Measurements from ENCODE around the gene PACS2.

The PACS2 gene

GRCh38 chr14:105440554-105440900, 126.0 kb downstream of the PACS2 start:
- Histone ChIP-seq H3K4me3 (ENCODE audit: low read depth, low read length) (no peak overlapping the region), H3K36me3 (ENCODE audit: insufficient read depth, low read length) (0 out of 2 replicates have a peak, but pooled peaks cover 2% of the 10 kb centered on the region), H3K27me3 (ENCODE audit: insufficient read depth, low read length) (no peaks in the 10 kb centered on the region), H2AFZ (ENCODE audit: low read length, unreplicated experiment) (no peak overlapping the region), H3K79me2 (ENCODE audit: control insufficient read depth, insufficient read depth, low read length, unreplicated experiment) (peaks cover 48% of the 10 kb centered on the region), H3K27ac (ENCODE audit: low read depth, low read length) (no peak overlapping the region), H3K4me1 (ENCODE audit: control insufficient read depth, insufficient read depth, low read length, unreplicated experiment) (no peaks in the 10 kb centered on the region)

DNA sequence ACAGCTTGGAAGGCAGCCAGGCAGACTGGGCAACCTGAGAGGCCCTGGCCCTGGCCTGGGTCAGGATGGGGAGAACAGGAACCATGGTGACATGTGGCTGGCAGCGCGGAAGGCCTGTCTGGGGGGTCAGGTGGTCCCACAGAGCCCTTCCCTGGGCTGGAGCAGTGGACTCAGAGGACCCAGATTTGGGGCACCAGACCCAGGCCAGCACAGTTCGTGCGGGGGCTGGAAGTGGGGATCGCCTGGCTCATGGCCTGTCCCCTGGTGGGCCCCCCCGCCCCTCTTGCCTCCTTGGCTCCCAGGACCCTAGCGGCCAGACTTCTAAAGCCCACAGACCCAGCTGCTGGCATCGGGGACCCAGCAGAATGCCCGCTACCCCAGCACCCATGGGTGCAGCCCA, 126.4 kb downstream of the PACS2 start:
- no peaks in the 10 kb centered on the region for H3K27me3 ChIP-seq (ENCODE audit: insufficient read depth, low read length)
- no peak overlapping the region for H2AFZ ChIP-seq (ENCODE audit: low read length, unreplicated experiment)
- 0 out of 2 replicates have a peak, but pooled peaks cover 2% of the 10 kb centered on the region for H3K36me3 ChIP-seq (ENCODE audit: insufficient read depth, low read length)
- no peak overlapping the region for H3K27ac ChIP-seq (ENCODE audit: low read depth, low read length)
- H3K4me3 ChIP-seq (ENCODE audit: low read depth, low read length) = no peak overlapping the region
- no peaks in the 10 kb centered on the region for H3K4me1 ChIP-seq (ENCODE audit: control insufficient read depth, insufficient read depth, low read length, unreplicated experiment)
- peaks cover 44% of the 10 kb centered on the region for H3K79me2 ChIP-seq (ENCODE audit: control insufficient read depth, insufficient read depth, low read length, unreplicated experiment)

GRCh38 chr14:105442125-105442524, 127.6 kb downstream of the PACS2 start:
- no peak overlapping the region for H3K4me3 ChIP-seq (ENCODE audit: low read depth, low read length)
- peaks cover 32% of the 10 kb centered on the region for H3K79me2 ChIP-seq (ENCODE audit: control insufficient read depth, insufficient read depth, low read length, unreplicated experiment)
- 0 out of 2 replicates have a peak, but pooled peaks cover 2% of the 10 kb centered on the region for H3K36me3 ChIP-seq (ENCODE audit: insufficient read depth, low read length)
- no peak overlapping the region for H2AFZ ChIP-seq (ENCODE audit: low read length, unreplicated experiment)
- no peak overlapping the region for H3K27ac ChIP-seq (ENCODE audit: low read depth, low read length)
- no peaks in the 10 kb centered on the region for H3K27me3 ChIP-seq (ENCODE audit: insufficient read depth, low read length)
- no peaks in the 10 kb centered on the region for H3K4me1 ChIP-seq (ENCODE audit: control insufficient read depth, insufficient read depth, low read length, unreplicated experiment)

GRCh38 chr14:105442834-105443233, 128.3 kb downstream of the PACS2 start:
- Histone ChIP-seq H3K4me1 (ENCODE audit: control insufficient read depth, insufficient read depth, low read length, unreplicated experiment) (no peaks in the 10 kb centered on the region), H2AFZ (ENCODE audit: low read length, unreplicated experiment) (no peak overlapping the region), H3K27me3 (ENCODE audit: insufficient read depth, low read length) (no peaks in the 10 kb centered on the region), H3K27ac (ENCODE audit: low read depth, low read length) (no peak overlapping the region), H3K4me3 (ENCODE audit: low read depth, low read length) (no peak overlapping the region), H3K79me2 (ENCODE audit: control insufficient read depth, insufficient read depth, low read length, unreplicated experiment) (peaks cover 25% of the 10 kb centered on the region), H3K36me3 (ENCODE audit: insufficient read depth, low read length) (0 out of 2 replicates have a peak, but pooled peaks cover 2% of the 10 kb centered on the region)

DNA sequence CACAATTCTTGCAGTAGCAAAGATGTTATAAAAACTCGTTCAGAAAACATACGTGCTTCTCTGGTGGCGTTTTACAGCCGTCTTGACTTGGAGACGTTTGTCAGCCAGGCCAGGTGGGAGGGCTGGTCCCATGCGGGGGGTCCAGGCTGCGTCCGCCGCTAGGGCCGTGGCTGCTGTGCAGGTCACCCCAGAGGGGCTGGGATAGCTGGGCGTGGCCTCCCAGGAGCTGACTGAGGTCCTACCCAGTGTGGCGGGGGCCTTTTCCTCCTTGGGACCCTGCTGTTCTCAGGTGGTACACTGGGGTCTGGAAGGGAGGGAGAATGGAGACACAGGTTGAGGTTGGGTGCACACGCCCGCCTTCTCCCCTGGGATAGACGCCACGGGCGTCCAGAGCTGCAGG, 130.3 kb downstream of the PACS2 start:
- H3K4me3 ChIP-seq (ENCODE audit: low read depth, low read length) = no peak overlapping the region
- H3K4me1 ChIP-seq (ENCODE audit: control insufficient read depth, insufficient read depth, low read length, unreplicated experiment) = no peaks in the 10 kb centered on the region
- no peaks in the 10 kb centered on the region for H3K36me3 ChIP-seq (ENCODE audit: insufficient read depth, low read length)
- peaks cover 8% of the 10 kb centered on the region for H3K79me2 ChIP-seq (ENCODE audit: control insufficient read depth, insufficient read depth, low read length, unreplicated experiment)
- no peak overlapping the region for H3K27ac ChIP-seq (ENCODE audit: low read depth, low read length)
- no peak overlapping the region for H2AFZ ChIP-seq (ENCODE audit: low read length, unreplicated experiment)
- H3K27me3 ChIP-seq (ENCODE audit: insufficient read depth, low read length) = no peaks in the 10 kb centered on the region

- Histone ChIP-seq H3K79me2 (ENCODE audit: control insufficient read depth, insufficient read depth, low read length, unreplicated experiment) (peaks cover 3% of the 10 kb centered on the region), H3K4me3 (ENCODE audit: low read depth, low read length) (no peak overlapping the region), H3K27ac (ENCODE audit: low read depth, low read length) (no peak overlapping the region), H2AFZ (ENCODE audit: low read length, unreplicated experiment) (no peak overlapping the region), H3K36me3 (ENCODE audit: insufficient read depth, low read length) (no peaks in the 10 kb centered on the region), H3K4me1 (ENCODE audit: control insufficient read depth, insufficient read depth, low read length, unreplicated experiment) (no peaks in the 10 kb centered on the region), H3K27me3 (ENCODE audit: insufficient read depth, low read length) (no peaks in the 10 kb centered on the region)
Measured at GRCh38 chr14:105445290-105445689, 130.7 kb downstream of the PACS2 start.

GRCh38 chr14:105445901-105446845, 131.6 kb downstream of the PACS2 start:
- H3K4me3 ChIP-seq (ENCODE audit: low read depth, low read length) = no peak overlapping the region
- no peak overlapping the region for H3K27ac ChIP-seq (ENCODE audit: low read depth, low read length)
- H3K27me3 ChIP-seq (ENCODE audit: insufficient read depth, low read length) = no peaks in the 10 kb centered on the region
- H3K36me3 ChIP-seq (ENCODE audit: insufficient read depth, low read length) = peaks cover 2% of the 10 kb centered on the region; the same call in 1 of the 2 replicates
- no peaks in the 10 kb centered on the region for H3K4me1 ChIP-seq (ENCODE audit: control insufficient read depth, insufficient read depth, low read length, unreplicated experiment)
- no peak overlapping the region for H2AFZ ChIP-seq (ENCODE audit: low read length, unreplicated experiment)
- no peaks in the 10 kb centered on the region for H3K79me2 ChIP-seq (ENCODE audit: control insufficient read depth, insufficient read depth, low read length, unreplicated experiment)

GRCh38 chr14:105446971-105447370, 132.4 kb downstream of the PACS2 start:
- Histone ChIP-seq H3K79me2 (ENCODE audit: control insufficient read depth, insufficient read depth, low read length, unreplicated experiment) (no peaks in the 10 kb centered on the region), H2AFZ (ENCODE audit: low read length, unreplicated experiment) (no peak overlapping the region), H3K4me1 (ENCODE audit: control insufficient read depth, insufficient read depth, low read length, unreplicated experiment) (no peaks in the 10 kb centered on the region), H3K4me3 (ENCODE audit: low read depth, low read length) (no peak overlapping the region), H3K36me3 (ENCODE audit: insufficient read depth, low read length) (peaks cover 2% of the 10 kb centered on the region; the same call in 1 of the 2 replicates), H3K27me3 (ENCODE audit: insufficient read depth, low read length) (no peaks in the 10 kb centered on the region), H3K27ac (ENCODE audit: low read depth, low read length) (no peak overlapping the region)
